ENCODE results near the gene CD27.

Gene CD27

GRCh38 chr12:6492838-6493496 is 48.2 kb downstream of the CD27 start, which contains the start of gene MRPL51:
Gene MRPL51, minus strand, starts transcription at chr12:6493262. Its CDS starts 126 bp downstream, at chr12:6493136.
- Histone ChIP-seq H3K27ac (replicated peaks) (peak within 1 kb of the TSS; percentile 92), H3K4me3 (replicated peaks; ENCODE audit: insufficient read depth, low read length) (peak within 1 kb of the TSS; percentile 93), H3K27me3 (ENCODE audit: insufficient read depth, poor library complexity, severe bottlenecking) (no peaks in the 10 kb centered on the region)
- TF ChIP-seq SPI1 (IDR thresholded peaks at IDR 0.05; ENCODE audit: borderline replicate concordance, low read depth): no peak
- TF ChIP-seq REST (IDR thresholded peaks at IDR 0.05; ENCODE audit: insufficient replicate concordance, low read depth): no peak
- TF ChIP-seq POLR2AphosphoS5 (IDR thresholded peaks at IDR 0.05; ENCODE audit: low read depth): peak; percentile 82
- TF ChIP-seq CTCF (IDR thresholded peaks at IDR 0.05; ENCODE audit: insufficient read depth, low read length): no peak
- peak; percentile 98 for TF ChIP-seq GABPA (IDR thresholded peaks at IDR 0.05; ENCODE audit: low read depth)
- peak; percentile 87 to 97 for DNase-seq (ENCODE audit: low read depth in 1 of 2, low spot score in 1 of 2)

GRCh38 chr12:6493497-6494257 is 48.9 kb downstream of the CD27 start, which contains the start of gene NCAPD2:
Gene NCAPD2, plus strand, starts transcription at chr12:6494102. Its CDS starts 997 bp downstream, at chr12:6495099.
- DNase-seq (ENCODE audit: low read depth in 1 of 2, low spot score in 1 of 2): peak; percentile 94 to 99
- Histone ChIP-seq H3K27ac (replicated peaks) (peak within 1 kb of the TSS; percentile 92), H3K4me3 (replicated peaks; ENCODE audit: insufficient read depth, low read length) (peak within 1 kb of the TSS; percentile 93), H3K27me3 (ENCODE audit: insufficient read depth, poor library complexity, severe bottlenecking) (no peaks in the 10 kb centered on the region)
- 0 out of 2 replicates have a peak, but pooled peaks have one; percentile 11 for TF ChIP-seq GABPA (IDR thresholded peaks at IDR 0.05; ENCODE audit: low read depth)
- TF ChIP-seq POLR2AphosphoS5 (IDR thresholded peaks at IDR 0.05; ENCODE audit: low read depth): peak; percentile 67
- no peak for TF ChIP-seq CTCF (IDR thresholded peaks at IDR 0.05; ENCODE audit: insufficient read depth, low read length)
- no peak for TF ChIP-seq SPI1 (IDR thresholded peaks at IDR 0.05; ENCODE audit: borderline replicate concordance, low read depth)
- no peak for TF ChIP-seq REST (IDR thresholded peaks at IDR 0.05; ENCODE audit: insufficient replicate concordance, low read depth)

- peak; percentile 10 for TF ChIP-seq CTCF (IDR thresholded peaks at IDR 0.05; ENCODE audit: insufficient read depth, low read length)
- TF ChIP-seq GABPA (IDR thresholded peaks at IDR 0.05; ENCODE audit: low read depth): no peak
- peak; percentile 4; the same call in 1 of the 2 replicates for TF ChIP-seq POLR2AphosphoS5 (IDR thresholded peaks at IDR 0.05; ENCODE audit: low read depth)
- no peak for TF ChIP-seq REST (IDR thresholded peaks at IDR 0.05; ENCODE audit: insufficient replicate concordance, low read depth)
- Histone ChIP-seq H3K27ac (replicated peaks) (peak overlapping the region; percentile 92), H3K4me3 (replicated peaks; ENCODE audit: insufficient read depth, low read length) (peak overlapping the region; percentile 93), H3K27me3 (ENCODE audit: insufficient read depth, poor library complexity, severe bottlenecking) (no peaks in the 10 kb centered on the region)
- peak; percentile 36 to 40 for DNase-seq (ENCODE audit: low read depth in 1 of 2, low spot score in 1 of 2)
These were observed 49.5 kb downstream of the CD27 start for GRCh38 chr12:6494258-6494743.

Data from HL-60 (cell line).